K562 (cell line): ENCODE results near the gene MED20. TPM values are rescaled to one million over a fixed set of nuclear protein-coding genes. Genes with fewer than 3 reads are reported as not detected.

Experiments used
- ATAC-seq: fragments of 200-7000 bp; cut with Tn5 transposase; 3 replicates; pipeline ENCODE4 v1.9.1; 2020; ENCODE audit warnings: moderate library complexity
- BruUV-seq: library from RNA; stranded (reverse); fragments of 400-500 nt; replicated peaks from 2 replicates; lab custom pipeline; 2021; lab: Mats Ljungman, UMichigan
- CTCF ChIA-PET: fragments of 300-600 bp; formaldehyde crosslinking; extraction: SDS; loops from one replicate; lab custom pipeline; 2021; ENCODE audit warnings: low intra/inter-chr PET ratio; lab: Yijun Ruan, JAX
- POLR2A ChIA-PET: fragments of 300-600, 350-650 bp; sonication (Branson Sonifier 250); formaldehyde crosslinking; extraction: SDS; loops from one replicate; lab custom pipeline; 2021; ENCODE audit warnings: antibody characterized with exemption, inconsistent platforms; lab: Yijun Ruan, JAX
- DNase-seq, 4 experiments: peaks; one replicate each; pipeline versions ENCODE4 v3.0.0 to v3.0.0-alpha.2; 2011 to 2018; ENCODE audit warnings: low spot score in 3 of 4, mixed read lengths in 3 of 4; ENCODE audit errors: extremely low read depth in 1 of 4
- FAIRE-seq: peaks from 2 replicates; lab custom pipeline; 2011; peaks lifted over from hg19 to GRCh38; lab: Jason Lieb, UNC
- H2AFZ ChIP-seq: 2 replicates; pipeline ENCODE4 v1.6.0; 2011; ENCODE audit warnings: low read depth, low read length, control low read depth, inconsistent platforms
- H3K27ac ChIP-seq: fragments of 200-600 bp; 3 replicates; pipeline ENCODE4 v1.8.0; 2011; ENCODE audit warnings: low read depth, mild to moderate bottlenecking, control low read depth, inconsistent platforms, low read length, moderate library complexity, mixed read lengths; ENCODE audit errors: extremely low read depth
- H3K27me3 ChIP-seq, 2 experiments: fragments of 300-600 bp in 1 of 2; 2 replicates in 1 of 2; 3 replicates in 1 of 2; pipeline versions ENCODE4 v1.6.0 to v1.8.0; 2011; ENCODE audit warnings: inconsistent platforms in 2 of 2, low read length in 2 of 2, mild to moderate bottlenecking in 1 of 2, mixed read lengths in 1 of 2, moderate library complexity in 1 of 2; ENCODE audit not compliant: control insufficient read depth in 2 of 2, insufficient read depth in 2 of 2
- H3K36me3 ChIP-seq: fragments of 300-600 bp; 3 replicates; pipeline ENCODE4 v1.8.0; 2011; ENCODE audit warnings: mild to moderate bottlenecking, low read length, inconsistent platforms; ENCODE audit not compliant: control insufficient read depth, insufficient read depth
- H3K4me1 ChIP-seq, 2 experiments: fragments of 200-600 bp in 1 of 2; replicated peaks in 1 of 2; 2 replicates in 1 of 2; 3 replicates in 1 of 2; pipeline versions ENCODE4 v1.5.1 to v1.8.0; 2011; ENCODE audit warnings: inconsistent platforms in 2 of 2, low read length in 2 of 2, mild to moderate bottlenecking in 1 of 2, mixed read lengths in 1 of 2, moderate library complexity in 1 of 2; ENCODE audit not compliant: control insufficient read depth in 2 of 2, insufficient read depth in 2 of 2
- H3K4me2 ChIP-seq: 2 replicates; pipeline ENCODE4 v1.6.1; 2011; ENCODE audit warnings: low read length, control low read depth, inconsistent platforms, mixed read lengths; ENCODE audit not compliant: insufficient read depth
- H3K4me3 ChIP-seq: fragments of 200-600 bp; sonication (generic), shearing (Covaris generic); 2 replicates; pipeline ENCODE4 v1.5.1; 2016; ENCODE audit warnings: control low read depth, inconsistent platforms
- H3K79me2 ChIP-seq: fragments of 200-600 bp; 3 replicates; pipeline ENCODE4 v1.8.0; 2011; ENCODE audit warnings: low read length, inconsistent platforms; ENCODE audit not compliant: control insufficient read depth, insufficient read depth
- H3K9ac ChIP-seq, 2 experiments: 2 replicates each; pipeline versions ENCODE4 v1.6.0 to v1.6.1; 2011; ENCODE audit warnings: low read depth in 2 of 2, low read length in 2 of 2, control low read depth in 1 of 2, inconsistent platforms in 1 of 2, mild to moderate bottlenecking in 1 of 2, mixed read lengths in 1 of 2; ENCODE audit not compliant: insufficient read depth in 1 of 2
- H3K9me1 ChIP-seq: one replicate; pipeline ENCODE4 v1.6.0; 2011; ENCODE audit warnings: inconsistent platforms, mild to moderate bottlenecking, low read length, moderate library complexity; ENCODE audit not compliant: control insufficient read depth, insufficient read depth
- H3K9me3 ChIP-seq: replicated peaks from 2 replicates; pipeline ENCODE4 v1.5.1; 2011; ENCODE audit warnings: low read depth, low read length, inconsistent platforms; ENCODE audit not compliant: control insufficient read depth, insufficient read depth
- H4K20me1 ChIP-seq: replicated peaks from 2 replicates; pipeline ENCODE4 v1.6.1; 2011; ENCODE audit warnings: low read length, inconsistent platforms, mixed read lengths; ENCODE audit not compliant: control insufficient read depth, insufficient read depth
- POLR2A ChIP-seq: fragments of 450-650 bp; conservative IDR thresholded peaks from 2 replicates; pipeline ENCODE4 v1.6.1; 2016
- SUPT5H ChIP-seq: fragments of 450-650 bp; IDR thresholded peaks from 2 replicates; pipeline ENCODE4 v1.6.1; 2016
- THRB ChIP-seq: fragments of 450-650 bp; formaldehyde crosslinking; conservative IDR thresholded peaks from 2 replicates; pipeline ENCODE4 v1.4.0; 2022; ENCODE audit warnings: mild to moderate bottlenecking, missing genetic modification characterization
- ZBTB34 ChIP-seq: fragments of 250-450 bp; sonication (Bioruptor Pico); IDR thresholded peaks from 2 replicates; pipeline ENCODE4 v1.8.0; 2021; ENCODE audit warnings: mild to moderate bottlenecking, moderate library complexity
- WGBS: fragments of 100-300 bp; shearing (Covaris generic); methylation state at CpG from one replicate; pipeline ENCODE4 v1.1.6; 2016; ENCODE audit warnings: low coverage, mixed read lengths; ENCODE audit not compliant: insufficient coverage; ENCODE audit errors: missing lambda C conversion rate; 5-methylcytosine and 5-hydroxymethylcytosine counted together
- in situ Hi-C: fragments of 300-500 bp; cut with MboI; formaldehyde crosslinking; loops from 4 replicates; pipeline ENCODE4 v1.15.0; 2018; ENCODE audit warnings: inconsistent platforms, mixed read lengths
- intact Hi-C: fragments of 100-400 bp; cut with micrococcal nuclease; formaldehyde crosslinking; loops from 2 replicates; pipeline ENCODE4 v1.14.2; 2022
- polyA plus RNA-seq, 8 experiments: library from polyadenylated mRNA; depleted of rRNA in 4 of 8; stranded (reverse) in 5 of 8; unstranded in 3 of 8; fragments of >200 nt; fragmentation: Nextera tagmentation in 2 of 8; fragmentation: Illumina TruSeq in 1 of 8; extraction: Ambion mirVana in 2 of 8; extraction: Trizol in 1 of 8; gene quantifications; 2 replicates each; pipeline versions ENCODE4 v1.2.1 to v1.2.3, GENCODE V29; 2011 to 2014; ENCODE audit warnings: inconsistent platforms in 1 of 8, missing spikeins in 1 of 8
- total RNA-seq, 7 experiments: library from RNA; depleted of rRNA in 6 of 7; stranded (reverse); fragments of >200 nt in 6 of 7; fragmentation: Illumina TruSeq in 2 of 7; extraction: Trizol in 2 of 7; gene quantifications; 2 replicates each; pipeline versions ENCODE4 v1.2.1 to v1.2.3, GENCODE V29; 2011 to 2021; ENCODE audit warnings: low replicate concordance in 1 of 7

MED20 gene
- total and polyA plus RNA-seq, 9 of the 15 experiments (the other 6 are each of a cell fraction or from before 2014, with no cell fraction given), result 27.3 to 80.9 (median 46.0) TPM

GRCh38 chr6:41931792-41932191 lies 10.9 kb upstream of the MED20 start:
- Histone ChIP-seq H2AFZ (no peak overlapping the region), H3K9me3 (no peaks in the 10 kb centered on the region), H3K9ac (no peak overlapping the region), H3K27me3 (no peaks in the 10 kb centered on the region), H3K27ac (no peak overlapping the region), H4K20me1 (peaks cover 18% of the 10 kb centered on the region), H3K4me2 (no peak overlapping the region), H3K36me3 (peaks cover 98% of the 10 kb centered on the region), H3K79me2 (peaks cover 49% of the 10 kb centered on the region), H3K4me1 (peaks cover 17 to 21% of the 10 kb centered on the region in 2 experiments), H3K9me1 (peaks cover 4% of the 10 kb centered on the region), H3K4me3 (no peak overlapping the region)
- ATAC-seq (no peak), FAIRE-seq (no peak), DNase-seq (no peak)
- in situ Hi-C loops (no loop called here), intact Hi-C loops (loop anchor here (10.0 kb wide), 1 partner anchor 263 kb away; the partner anchor contains the start of gene GUCA1B)
- ChIA-PET CTCF (interaction anchor here (0.6 to 0.7 kb wide), 2 partner anchors 114 to 485 kb away, joined by 3 read pairs; no protein-coding TSS in a partner anchor), POLR2A (interaction anchor here (0.6 to 13.7 kb wide), 5 partner anchors 5 to 117 kb away, joined by 3 to 166 read pairs (median 3); partner anchors contain the start of genes BYSL, CCND3 and MED20)
- WGBS, result 55% methylated on average over 2 of the region's 2 CpGs
- TF ChIP-seq POLR2A, result peak; percentile 31; the same call in 1 of the 2 replicates
- TF ChIP-seq ZBTB34 (CRISPR knock-in tag), result no peak
- 0 out of 2 replicates have a peak, but pooled peaks have one; percentile 4 for TF ChIP-seq THRB
- TF ChIP-seq SUPT5H, result peak; percentile 23; the same call in 1 of the 2 replicates
- BruUV-seq, result no TSS peak
